B cell (primary cell): ENCODE measurements around the gene FASTK. TPM values are rescaled to one million over a fixed set of nuclear protein-coding genes. Genes with fewer than 3 reads are reported as not detected.

ENCODE experiments used
- ATAC-seq: fragments of 200-7000 bp; cut with Tn5 transposase; one replicate; pipeline ENCODE4 v1.10.0; 2021; ENCODE audit warnings: low read depth, mild to moderate bottlenecking, moderate number of reproducible peaks, moderate library complexity
- CTCF ChIA-PET: fragments of 350-600 bp; sonication (Branson Sonifier 250); formaldehyde crosslinking; loops from one replicate; lab custom pipeline; 2021; ENCODE audit warnings: antibody characterized with exemption, inconsistent platforms; lab: Charles Lee
- POLR2A ChIA-PET: fragments of 350-600 bp; sonication (Branson Sonifier 250); formaldehyde crosslinking; loops from one replicate; lab custom pipeline; 2021; ENCODE audit warnings: antibody characterized with exemption; lab: Charles Lee
- DNase-seq: peaks from one replicate; pipeline ENCODE4 v3.0.0; 2013
- H2AFZ ChIP-seq: 2 replicates; pipeline ENCODE4 v1.6.1; 2012; ENCODE audit warnings: mild to moderate bottlenecking, low read depth, low read length; ENCODE audit not compliant: insufficient read depth, poor library complexity, severe bottlenecking
- H3K27ac ChIP-seq, 2 donors: 1 replicate in 1 of 2; 2 replicates in 1 of 2; pipeline ENCODE4 v1.5.1; 2012 to 2013; ENCODE audit warnings: low read length in 2 of 2, mild to moderate bottlenecking in 2 of 2, moderate library complexity in 1 of 2
- H3K27me3 ChIP-seq, 4 experiments: fragments of 200-600 bp in 1 of 4; sonication (generic) in 1 of 4; replicated peaks in 1 of 4; 1 replicate in 2 of 4; 2 replicates in 2 of 4; pipeline versions ENCODE4 v1.6.1 to v1.7.0; 2013 to 2016; ENCODE audit warnings: low read length in 3 of 4, mild to moderate bottlenecking in 2 of 4, mixed read lengths in 1 of 4, moderate library complexity in 1 of 4; ENCODE audit not compliant: insufficient read depth in 4 of 4, control insufficient read depth in 3 of 4; ENCODE audit errors: control extremely low read depth in 1 of 4
- H3K36me3 ChIP-seq, 2 experiments: replicated peaks in 1 of 2; 1 replicate in 1 of 2; 2 replicates in 1 of 2; pipeline versions ENCODE4 v1.6.1 to v1.7.1; 2013; ENCODE audit warnings: low read length in 1 of 2; ENCODE audit not compliant: insufficient read depth in 2 of 2, control insufficient read depth in 1 of 2; ENCODE audit errors: control extremely low read depth in 1 of 2, extremely low read depth in 1 of 2
- H3K4me1 ChIP-seq, 2 donors: fragments of 200-600 bp in 1 of 2; sonication (generic) in 1 of 2; 1 replicate in 1 of 2; 2 replicates in 1 of 2; pipeline versions ENCODE4 v1.5.1 to v1.6.1; 2013 to 2017; ENCODE audit warnings: low read length in 2 of 2; ENCODE audit not compliant: control insufficient read depth in 2 of 2, insufficient read depth in 2 of 2
- H3K4me2 ChIP-seq: replicated peaks from 2 replicates; pipeline ENCODE3; 2012; ENCODE audit warnings: mild to moderate bottlenecking, low read depth, low read length; ENCODE audit not compliant: poor library complexity, severe bottlenecking
- H3K4me3 ChIP-seq, 5 experiments: fragments of 200-600 bp in 1 of 5; sonication (generic) in 1 of 5; 1 replicate in 3 of 5; 2 replicates in 2 of 5; pipeline versions ENCODE4 v1.5.1 to v1.7.0; 2011 to 2016; ENCODE audit warnings: low read length in 4 of 5, mild to moderate bottlenecking in 4 of 5, low read depth in 2 of 5, control low read depth in 1 of 5, moderate library complexity in 1 of 5; ENCODE audit not compliant: insufficient read depth in 1 of 5; ENCODE audit errors: control extremely low read depth in 1 of 5, extremely low read depth in 1 of 5
- H3K79me2 ChIP-seq: fragments of 200-600 bp; sonication (generic); one replicate; pipeline ENCODE4 v1.6.0; 2016; ENCODE audit warnings: low read length; ENCODE audit not compliant: control insufficient read depth, insufficient read depth
- H3K9ac ChIP-seq: fragments of 200-600 bp; sonication (generic); 2 replicates; pipeline ENCODE4 v1.6.1; 2017; ENCODE audit warnings: mild to moderate bottlenecking, low read length, moderate library complexity
- H3K9me3 ChIP-seq, 3 donors: one replicate each; pipeline versions ENCODE4 v1.6.1 to v1.7.1; 2013; ENCODE audit warnings: low read length in 2 of 3; ENCODE audit not compliant: control insufficient read depth in 2 of 3, insufficient read depth in 1 of 3; ENCODE audit errors: control extremely low read depth in 1 of 3
- H4K20me1 ChIP-seq: 2 replicates; pipeline ENCODE4 v1.6.0; 2012; ENCODE audit warnings: mild to moderate bottlenecking, low read length; ENCODE audit not compliant: insufficient read depth, control insufficient read depth, poor library complexity, severe bottlenecking
- H3K27ac Mint-ChIP-seq: one replicate; pipeline ENCODE4 v1.8.0; 2021; ENCODE audit warnings: mixed read lengths
- H3K27me3 Mint-ChIP-seq: one replicate; pipeline ENCODE4 v1.8.0; 2021; ENCODE audit warnings: mixed read lengths
- H3K4me1 Mint-ChIP-seq: one replicate; pipeline ENCODE4 v1.8.0; 2021; ENCODE audit warnings: mixed read lengths
- H3K4me3 Mint-ChIP-seq: one replicate; pipeline ENCODE4 v1.8.0; 2021; ENCODE audit warnings: mixed read lengths
- H3K9me3 Mint-ChIP-seq: one replicate; pipeline ENCODE4 v1.8.0; 2022; ENCODE audit warnings: mixed read lengths; ENCODE audit not compliant: insufficient read depth
- CTCF ChIP-seq: fragments of 200-600 bp; IDR thresholded peaks from one replicate; pipeline ENCODE4 v1.8.0; 2022; ENCODE audit warnings: antibody characterized with exemption, mild to moderate bottlenecking
- EZH2 ChIP-seq: IDR thresholded peaks from 2 replicates; pipeline ENCODE4 v1.6.1; 2012; ENCODE audit warnings: borderline replicate concordance, low read depth, mild to moderate bottlenecking, moderate library complexity, low read length; ENCODE audit not compliant: insufficient read depth, poor library complexity, severe bottlenecking
- WGBS: methylation state at CpG from one replicate; pipeline ENCODE4 v1.1.5; 2013; ENCODE audit warnings: missing lambda C conversion rate; ENCODE audit not compliant: insufficient coverage; 5-methylcytosine and 5-hydroxymethylcytosine counted together
- intact Hi-C: fragments of 100-400 bp; cut with micrococcal nuclease; formaldehyde crosslinking; loops from one replicate; pipeline ENCODE4 v1.10.0; 2022
- polyA plus RNA-seq: library from polyadenylated mRNA; depleted of rRNA; stranded (reverse); fragments of >200 nt; gene quantifications from 2 replicates; pipeline ENCODE4 v1.2.3, GENCODE V29; 2012
- total RNA-seq, 2 donors: library from RNA; stranded (reverse); fragments of 120-200 nt in 1 of 2; gene quantifications; 1 replicate in 1 of 2; 2 replicates in 1 of 2; pipeline versions ENCODE4 v1.2.3 to v1.2.4, GENCODE V29; 2013 to 2022

The FASTK gene
- total and polyA plus RNA-seq, 2 donors (not counting 1 experiment from before 2014, with no cell fraction given) = 120 to 258 TPM

DNA sequence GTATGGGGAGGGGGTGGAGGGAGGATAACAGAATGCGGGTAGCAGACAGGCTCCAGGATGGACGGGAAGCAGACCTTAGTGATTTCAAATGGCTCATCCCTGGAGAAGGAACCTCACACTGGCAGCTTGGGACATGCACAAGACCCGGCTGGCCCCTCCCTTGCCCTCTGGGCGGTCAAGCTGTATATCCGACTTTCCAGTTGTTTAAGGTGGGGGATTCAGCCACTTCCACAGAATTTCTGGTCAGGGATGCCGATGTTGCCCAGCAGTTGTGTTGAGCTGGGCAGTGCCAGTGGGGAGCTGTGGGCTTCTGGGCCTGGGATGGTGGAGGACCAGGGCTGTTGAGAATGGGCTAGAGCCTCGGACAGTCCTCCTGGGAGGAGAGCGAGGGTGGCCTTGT is 48.1 kb upstream of the FASTK start:
- intact Hi-C loops = no loop called here
- TF ChIP-seq CTCF (no peak), EZH2 (no peak)
- ChIA-PET POLR2A (no interaction called here), CTCF (no interaction called here)
- Mint-ChIP-seq H3K4me3 (no peak overlapping the region), H3K4me1 (peaks cover 3% of the 10 kb centered on the region), H3K27me3 (peaks cover 3% of the 10 kb centered on the region), H3K9me3 (no peaks in the 10 kb centered on the region), H3K27ac (no peak overlapping the region)
- Histone ChIP-seq H3K4me2 (no peak overlapping the region), H3K27ac (no peak overlapping the region), H3K4me1 (peaks cover 0 to 6% of the 10 kb centered on the region in 2 donors), H2AFZ (no peak overlapping the region), H3K27me3 (no peaks in the 10 kb centered on the region), H4K20me1 (no peaks in the 10 kb centered on the region), H3K9me3 (no peaks in the 10 kb centered on the region), H3K36me3 (no peaks in the 10 kb centered on the region), H3K4me3 (no peak overlapping the region), H3K79me2 (no peaks in the 10 kb centered on the region), H3K9ac (no peak overlapping the region)
- ATAC-seq (no peak), DNase-seq (no peak)
- 57% methylated on average over 4 of the region's 8 CpGs for WGBS

GRCh38 chr7:151128144-151128543 is 47.5 kb upstream of the FASTK start:
- ChIA-PET POLR2A (no interaction called here), CTCF (interaction anchor here (1.4 kb wide), 1 partner anchor 8 kb away, joined by 3 read pairs; no protein-coding TSS in a partner anchor)
- Histone ChIP-seq H3K4me1 (peaks cover 0 to 6% of the 10 kb centered on the region in 2 donors), H3K36me3 (no peaks in the 10 kb centered on the region), H4K20me1 (no peaks in the 10 kb centered on the region), H3K9me3 (no peaks in the 10 kb centered on the region), H3K4me3 (no peak overlapping the region), H3K9ac (no peak overlapping the region), H3K79me2 (no peaks in the 10 kb centered on the region), H2AFZ (no peak overlapping the region), H3K27me3 (no peaks in the 10 kb centered on the region), H3K27ac (no peak overlapping the region), H3K4me2 (no peak overlapping the region)
- H3K27ac Mint-ChIP-seq = no peak overlapping the region
- H3K4me3 Mint-ChIP-seq = no peak overlapping the region
- peaks cover 3% of the 10 kb centered on the region for H3K4me1 Mint-ChIP-seq
- peaks cover 3% of the 10 kb centered on the region for H3K27me3 Mint-ChIP-seq
- intact Hi-C loops = no loop called here
- TF ChIP-seq CTCF (no peak), EZH2 (no peak)
- H3K9me3 Mint-ChIP-seq = no peaks in the 10 kb centered on the region
- no peak for ATAC-seq
- 84% methylated on average over 8 of the region's 14 CpGs for WGBS
- DNase-seq = no peak
